DOHH2 (cell line): ENCODE results near the gene HDAC4.

Source experiments
- CTCF ChIP-seq: fragments of 200-600 bp; sonication (generic); IDR thresholded peaks from one replicate; pipeline ENCODE4 v1.5.1; 2014; ENCODE audit warnings: antibody characterized with exemption, mild to moderate bottlenecking, low read depth, low read length; ENCODE audit not compliant: poor library complexity, severe bottlenecking
- EZH2phosphoT487 ChIP-seq: fragments of 200-600 bp; sonication (generic); IDR thresholded peaks from 2 replicates; pipeline ENCODE4 v1.6.1; 2017; ENCODE audit warnings: borderline replicate concordance, mild to moderate bottlenecking, antibody characterized with exemption, low read length, moderate library complexity, mixed read lengths

GRCh38 chr2:239169311-239170048 is 231.3 kb downstream of the HDAC4 start:
- no peak for TF ChIP-seq CTCF
- TF ChIP-seq EZH2phosphoT487 = no peak
